ENCODE measurements around the gene LRRC45. TPM values are rescaled to one million over a fixed set of nuclear protein-coding genes. Genes with fewer than 3 reads are reported as not detected.

The LRRC45 gene
- total RNA-seq, 5 donors from 2014 or later (not counting 1 experiment from before 2014, with no cell fraction given): 13.3 to 28.5 (median 22.3) TPM

DNA sequence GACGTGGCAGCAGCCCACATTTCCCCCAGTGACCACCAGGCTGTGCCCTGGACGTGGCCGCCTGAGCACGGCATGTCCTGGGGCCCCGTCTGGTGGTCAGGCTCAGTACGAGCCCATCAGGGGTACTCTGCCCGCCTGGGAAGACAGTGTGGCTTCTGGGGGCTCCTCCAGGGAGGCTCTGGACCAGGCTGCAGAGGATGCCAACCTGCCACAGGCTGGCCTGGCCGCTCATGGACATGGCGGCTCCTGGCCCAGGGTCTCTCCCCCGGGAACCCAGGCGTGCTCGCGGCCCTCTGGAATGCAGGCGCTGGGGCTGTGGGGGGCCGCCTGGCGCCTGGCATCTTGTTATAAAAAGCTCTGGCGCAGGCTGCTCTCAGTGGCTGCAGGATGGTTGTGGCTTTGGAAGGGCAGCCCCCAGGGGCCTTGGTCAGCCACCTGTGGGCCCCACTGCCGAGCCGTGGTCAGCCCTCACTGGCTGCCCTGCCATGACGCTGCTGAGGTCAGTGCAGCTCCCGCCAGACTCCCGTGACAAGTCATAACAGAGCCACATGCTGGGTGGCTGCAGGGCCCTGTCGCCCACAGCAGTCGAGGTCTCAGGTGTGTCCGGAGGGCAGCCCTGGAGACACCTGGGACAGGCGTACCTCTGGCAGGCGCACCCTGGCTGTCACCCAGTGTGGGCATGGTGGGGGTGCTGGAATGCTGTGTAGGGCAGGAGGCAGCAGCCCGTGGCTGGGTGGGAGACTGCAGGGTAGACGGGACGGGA is 15.4 kb upstream of the LRRC45 start:
- Histone ChIP-seq H3K27me3 (replicated peaks in 1 of 2; ENCODE audit: control insufficient read depth in 2 of 2, extremely low read depth in 1 of 2, insufficient read depth in 2 of 2, low read length in 1 of 2) (no peaks in the 10 kb centered on the region), H3K4me3 (ENCODE audit: control insufficient read depth in 1 of 2, extremely low read depth in 1 of 2, low read length in 1 of 2) (no peak overlapping the region), H3K27ac (ENCODE audit: low read length) (no peak overlapping the region), H3K4me1 (ENCODE audit: control insufficient read depth in 1 of 2, extremely low read depth in 1 of 2, insufficient read depth in 2 of 2, low read length in 2 of 2) (no peaks in the 10 kb centered on the region), H3K9me3 (no peaks in the 10 kb centered on the region), H3K36me3 (ENCODE audit: control insufficient read depth in 2 of 2, extremely low read depth in 1 of 2, insufficient read depth in 1 of 2, low read length in 1 of 2) (peaks cover 0 to 4% of the 10 kb centered on the region in 2 donors)
- Mint-ChIP-seq H3K27me3 (no peaks in the 10 kb centered on the region), H3K36me3 (no peaks in the 10 kb centered on the region), H3K9me3 (no peaks in the 10 kb centered on the region), H3K4me1 (no peaks in the 10 kb centered on the region), H3K4me3 (no peak overlapping the region), H3K27ac (no peak overlapping the region)
- no peak for ATAC-seq (replicated peaks in 1 of 4)
- 91% methylated on average over 30 of the region's 30 CpGs for WGBS (ENCODE audit: insufficient coverage)
- DNase-seq: no peak
- CTCF ChIA-PET: interaction anchor here in 1 of 2 donors (0.7 kb wide), 1 partner anchor 196 kb away, joined by 3 read pairs; no protein-coding TSS in a partner anchor
- POLR2A ChIA-PET: no interaction called here

DNA sequence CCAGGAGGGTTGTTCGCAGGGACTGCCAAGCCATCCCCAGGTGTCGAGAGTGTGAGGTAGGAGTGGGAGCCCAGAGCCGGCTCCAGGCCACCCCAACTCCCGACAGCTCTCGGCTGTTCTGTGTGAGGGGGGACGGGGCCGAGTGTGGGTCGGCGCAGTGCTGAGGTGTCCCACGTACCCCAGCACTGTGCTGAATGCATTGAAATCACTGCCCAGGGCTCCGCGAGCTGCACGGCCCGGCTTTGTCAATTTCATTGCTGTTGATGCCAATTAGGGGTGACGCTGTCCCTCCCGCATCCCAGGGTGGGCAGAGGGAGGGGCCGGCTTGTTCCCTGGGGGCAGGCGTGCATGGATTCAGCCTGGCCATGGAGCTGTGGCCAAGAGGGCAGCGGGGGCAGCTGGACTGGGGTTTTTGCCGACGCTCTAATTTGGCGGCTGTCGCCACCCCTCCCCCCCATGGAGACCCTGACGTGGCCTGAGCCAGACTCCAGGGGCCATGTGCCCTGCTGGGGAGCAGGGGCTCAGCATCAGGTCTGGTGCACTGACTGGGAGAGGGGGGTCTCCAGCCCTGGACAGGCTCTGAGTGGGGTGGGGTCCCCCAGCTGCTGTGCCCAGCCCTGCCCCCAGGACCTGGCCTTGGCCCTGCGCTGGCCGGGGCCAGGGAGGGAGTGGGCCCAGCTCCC is 14.7 kb upstream of the LRRC45 start:
- peaks cover 0 to 4% of the 10 kb centered on the region in 2 donors for H3K36me3 ChIP-seq (ENCODE audit: control insufficient read depth in 2 of 2, extremely low read depth in 1 of 2, insufficient read depth in 1 of 2, low read length in 1 of 2)
- H3K9me3 Mint-ChIP-seq: no peaks in the 10 kb centered on the region

DNA sequence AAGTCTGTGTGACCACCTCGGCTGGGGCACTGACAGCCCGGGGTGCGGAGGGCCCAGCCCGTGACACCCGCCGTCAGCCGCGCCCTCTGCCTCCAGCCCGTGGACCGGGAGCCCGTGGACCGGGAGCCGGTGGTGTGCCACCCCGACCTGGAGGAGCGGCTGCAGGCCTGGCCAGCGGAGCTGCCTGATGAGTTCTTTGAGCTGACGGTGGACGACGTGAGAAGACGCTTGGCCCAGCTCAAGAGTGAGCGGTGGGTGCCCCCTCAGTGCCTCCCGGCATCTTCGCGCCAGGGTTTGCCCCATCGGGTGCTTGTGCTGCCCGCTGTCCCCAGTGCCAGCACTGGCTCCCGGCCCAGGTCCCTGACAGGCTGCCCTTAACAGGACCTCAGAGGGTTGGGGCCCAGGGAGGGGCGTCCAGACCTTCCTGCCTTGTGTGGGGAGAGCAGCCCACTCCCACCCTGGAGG is 14.1 kb upstream of the LRRC45 start:
- Mint-ChIP-seq H3K4me1 (no peaks in the 10 kb centered on the region), H3K27me3 (no peaks in the 10 kb centered on the region), H3K4me3 (no peak overlapping the region), H3K36me3 (no peaks in the 10 kb centered on the region), H3K9me3 (no peaks in the 10 kb centered on the region), H3K27ac (no peak overlapping the region)
- peaks cover 0 to 4% of the 10 kb centered on the region in 2 donors for H3K36me3 ChIP-seq (ENCODE audit: control insufficient read depth in 2 of 2, extremely low read depth in 1 of 2, insufficient read depth in 1 of 2, low read length in 1 of 2)
- H3K9me3 ChIP-seq: no peaks in the 10 kb centered on the region
- 93% methylated on average over 27 of the region's 28 CpGs for WGBS (ENCODE audit: insufficient coverage)
- ChIA-PET CTCF (no interaction called here), POLR2A (no interaction called here)
- H3K27ac ChIP-seq (ENCODE audit: low read length): no peak overlapping the region
- no peaks in the 10 kb centered on the region for H3K27me3 ChIP-seq (replicated peaks in 1 of 2; ENCODE audit: control insufficient read depth in 2 of 2, extremely low read depth in 1 of 2, insufficient read depth in 2 of 2, low read length in 1 of 2)
- no peak overlapping the region for H3K4me3 ChIP-seq (ENCODE audit: control insufficient read depth in 1 of 2, extremely low read depth in 1 of 2, low read length in 1 of 2)
- DNase-seq: no peak
- no peak for ATAC-seq (replicated peaks in 1 of 4)
- H3K4me1 ChIP-seq (ENCODE audit: control insufficient read depth in 1 of 2, extremely low read depth in 1 of 2, insufficient read depth in 2 of 2, low read length in 2 of 2): no peaks in the 10 kb centered on the region

More for the DNA sequence above, 14.7 kb upstream of the LRRC45 start:
- DNase-seq (no peak), ATAC-seq (replicated peaks in 1 of 4) (no peak)
- Mint-ChIP-seq H3K4me3 (no peak overlapping the region), H3K27ac (no peak overlapping the region), H3K36me3 (no peaks in the 10 kb centered on the region), H3K4me1 (no peaks in the 10 kb centered on the region), H3K27me3 (no peaks in the 10 kb centered on the region)
- POLR2A ChIA-PET: no interaction called here
- no peak overlapping the region for H3K27ac ChIP-seq (ENCODE audit: low read length)
- 96% methylated on average over 23 of the region's 26 CpGs for WGBS (ENCODE audit: insufficient coverage)
- H3K9me3 ChIP-seq: no peaks in the 10 kb centered on the region
- no peaks in the 10 kb centered on the region for H3K27me3 ChIP-seq (replicated peaks in 1 of 2; ENCODE audit: control insufficient read depth in 2 of 2, extremely low read depth in 1 of 2, insufficient read depth in 2 of 2, low read length in 1 of 2)
- H3K4me3 ChIP-seq (ENCODE audit: control insufficient read depth in 1 of 2, extremely low read depth in 1 of 2, low read length in 1 of 2): no peak overlapping the region
- no peaks in the 10 kb centered on the region for H3K4me1 ChIP-seq (ENCODE audit: control insufficient read depth in 1 of 2, extremely low read depth in 1 of 2, insufficient read depth in 2 of 2, low read length in 2 of 2)
- CTCF ChIA-PET: interaction anchor here in 1 of 2 donors (0.7 kb wide), 1 partner anchor 195 kb away, joined by 3 read pairs; no protein-coding TSS in a partner anchor

DNA sequence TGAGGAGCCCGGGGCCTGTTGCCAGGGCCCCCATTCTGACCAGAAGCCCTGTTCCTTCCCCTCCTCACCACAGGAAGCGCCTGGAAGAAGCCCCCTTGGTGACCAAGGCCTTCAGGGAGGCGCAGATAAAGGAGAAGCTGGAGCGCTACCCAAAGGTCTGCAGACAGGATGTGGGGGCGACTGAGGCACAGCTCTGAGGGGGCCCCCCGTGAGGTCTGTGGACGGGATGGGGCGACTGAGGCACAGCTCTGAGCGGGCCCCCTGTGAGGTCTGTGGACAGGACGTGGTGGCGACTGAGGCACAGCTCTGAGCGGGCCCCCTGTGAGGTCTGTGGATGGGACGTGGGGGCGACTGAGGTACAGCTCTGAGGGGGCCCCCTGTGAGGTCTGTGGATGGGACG is 13.7 kb upstream of the LRRC45 start:
- Mint-ChIP-seq H3K4me1 (no peaks in the 10 kb centered on the region), H3K9me3 (no peaks in the 10 kb centered on the region), H3K27me3 (no peaks in the 10 kb centered on the region), H3K27ac (no peak overlapping the region), H3K36me3 (no peaks in the 10 kb centered on the region), H3K4me3 (no peak overlapping the region)
- 66% methylated on average over 12 of the region's 15 CpGs for WGBS (ENCODE audit: insufficient coverage)
- H3K27me3 ChIP-seq (replicated peaks in 1 of 2; ENCODE audit: control insufficient read depth in 2 of 2, extremely low read depth in 1 of 2, insufficient read depth in 2 of 2, low read length in 1 of 2): no peaks in the 10 kb centered on the region
- no peak for DNase-seq
- no peak overlapping the region for H3K27ac ChIP-seq (ENCODE audit: low read length)
- no peaks in the 10 kb centered on the region for H3K9me3 ChIP-seq
- ChIA-PET POLR2A (no interaction called here), CTCF (interaction anchor here in 1 of 2 donors (0.7 kb wide), 1 partner anchor 11 kb away, joined by 5 read pairs; no protein-coding TSS in a partner anchor)
- ATAC-seq (replicated peaks in 1 of 4): no peak
- H3K4me3 ChIP-seq (ENCODE audit: control insufficient read depth in 1 of 2, extremely low read depth in 1 of 2, low read length in 1 of 2): no peak overlapping the region
- H3K36me3 ChIP-seq (ENCODE audit: control insufficient read depth in 2 of 2, extremely low read depth in 1 of 2, insufficient read depth in 1 of 2, low read length in 1 of 2): peaks cover 0 to 4% of the 10 kb centered on the region in 2 donors
- no peaks in the 10 kb centered on the region for H3K4me1 ChIP-seq (ENCODE audit: control insufficient read depth in 1 of 2, extremely low read depth in 1 of 2, insufficient read depth in 2 of 2, low read length in 2 of 2)

DNA sequence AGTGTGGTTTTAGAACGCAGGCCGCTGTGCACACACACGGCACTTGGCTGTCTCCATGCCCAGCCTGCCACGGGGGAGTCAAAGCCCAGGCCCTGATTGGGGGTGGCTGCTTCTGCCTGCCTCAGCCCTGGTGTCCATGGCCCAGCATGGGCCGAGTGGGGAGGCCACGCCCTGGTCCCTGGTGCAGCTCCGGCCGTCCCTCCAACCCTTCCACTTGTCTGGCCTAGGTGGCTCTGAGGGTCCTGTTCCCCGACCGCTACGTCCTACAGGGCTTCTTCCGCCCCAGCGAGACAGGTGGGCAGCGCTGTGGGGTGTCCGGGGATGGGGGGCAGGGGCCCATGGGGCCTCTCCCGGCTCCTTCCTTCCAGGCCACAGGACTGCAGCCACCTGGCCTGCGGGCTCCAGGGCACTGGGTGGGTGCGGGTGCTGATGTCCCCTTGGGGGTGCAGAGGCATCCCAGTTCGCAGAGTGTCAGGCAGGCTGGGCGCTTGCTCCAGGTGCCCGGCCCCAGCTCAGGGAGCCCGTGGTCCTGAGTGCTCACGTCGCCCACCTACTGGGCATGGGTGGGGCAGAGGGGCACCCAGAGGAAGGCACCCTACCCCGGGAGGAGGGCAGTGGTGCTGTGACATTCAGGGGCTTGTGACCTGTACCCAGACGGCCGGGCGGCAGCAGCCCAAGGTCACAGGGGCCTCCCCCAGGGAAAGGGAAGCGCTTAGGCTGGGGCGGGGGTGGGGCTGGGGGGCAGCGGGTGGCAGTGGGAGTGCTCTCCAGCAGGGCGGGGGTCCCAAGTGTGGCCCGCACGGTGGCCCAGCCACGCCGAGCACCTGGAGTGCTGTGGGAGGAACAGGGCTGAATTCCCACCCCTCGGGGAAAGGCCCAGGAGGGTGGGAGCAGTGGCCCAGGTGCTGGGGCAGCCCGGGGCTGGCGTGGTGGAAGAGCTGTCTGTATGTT is 12.3 kb upstream of the LRRC45 start:
- DNase-seq: no peak
- ATAC-seq (replicated peaks in 1 of 4): no peak
- peaks cover 0 to 4% of the 10 kb centered on the region in 2 donors for H3K36me3 ChIP-seq (ENCODE audit: control insufficient read depth in 2 of 2, extremely low read depth in 1 of 2, insufficient read depth in 1 of 2, low read length in 1 of 2)
- ChIA-PET CTCF (interaction anchor here in 1 of 2 donors (0.7 kb wide), 1 partner anchor 539 kb away, joined by 7 read pairs; no protein-coding TSS in a partner anchor), POLR2A (no interaction called here)
- no peaks in the 10 kb centered on the region for H3K27me3 Mint-ChIP-seq
- H3K4me3 Mint-ChIP-seq: no peak overlapping the region
- H3K36me3 Mint-ChIP-seq: no peaks in the 10 kb centered on the region
- WGBS (ENCODE audit: insufficient coverage): 88% methylated on average over 17 of the region's 39 CpGs
- no peaks in the 10 kb centered on the region for H3K4me1 ChIP-seq (ENCODE audit: control insufficient read depth in 1 of 2, extremely low read depth in 1 of 2, insufficient read depth in 2 of 2, low read length in 2 of 2)
- H3K27me3 ChIP-seq (replicated peaks in 1 of 2; ENCODE audit: control insufficient read depth in 2 of 2, extremely low read depth in 1 of 2, insufficient read depth in 2 of 2, low read length in 1 of 2): no peaks in the 10 kb centered on the region
- H3K4me1 Mint-ChIP-seq: no peaks in the 10 kb centered on the region
- H3K4me3 ChIP-seq (ENCODE audit: control insufficient read depth in 1 of 2, extremely low read depth in 1 of 2, low read length in 1 of 2): no peak overlapping the region
- H3K27ac Mint-ChIP-seq: no peak overlapping the region
- H3K9me3 Mint-ChIP-seq: no peaks in the 10 kb centered on the region
- H3K9me3 ChIP-seq: no peaks in the 10 kb centered on the region
- H3K27ac ChIP-seq (ENCODE audit: low read length): no peak overlapping the region

DNA sequence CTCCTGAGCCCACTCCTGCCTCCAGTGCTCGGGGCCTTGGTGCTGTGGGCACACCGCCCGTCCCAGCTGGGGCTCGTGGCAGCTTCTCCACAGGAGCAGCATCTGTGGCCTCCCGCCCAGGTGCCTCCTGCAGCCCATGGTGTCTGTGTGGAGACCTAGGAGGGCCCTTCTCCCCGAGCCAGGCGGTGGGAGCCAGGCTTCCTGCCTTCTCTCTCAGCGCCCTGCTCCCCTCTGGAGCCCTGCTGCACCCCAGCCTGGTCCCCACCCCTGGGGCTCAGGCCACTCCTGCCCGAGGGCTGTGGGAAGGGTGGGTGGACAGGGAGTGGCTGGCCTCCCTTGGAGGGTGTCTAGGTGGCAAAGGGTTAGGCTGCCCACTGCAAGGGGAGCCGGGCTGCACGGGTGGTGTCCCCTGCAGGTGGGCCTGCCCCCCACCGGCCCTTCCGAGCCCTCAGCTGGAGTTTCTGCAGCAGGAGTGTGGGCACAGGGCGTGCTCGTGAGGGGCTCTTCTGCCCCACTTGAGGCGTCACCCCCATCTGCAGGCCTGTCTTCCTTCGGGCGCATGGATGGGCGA is 11.4 kb upstream of the LRRC45 start:
- Mint-ChIP-seq H3K4me3 (no peak overlapping the region), H3K27ac (no peak overlapping the region), H3K9me3 (no peaks in the 10 kb centered on the region), H3K36me3 (no peaks in the 10 kb centered on the region), H3K27me3 (no peaks in the 10 kb centered on the region), H3K4me1 (no peaks in the 10 kb centered on the region)
- H3K4me1 ChIP-seq (ENCODE audit: control insufficient read depth in 1 of 2, extremely low read depth in 1 of 2, insufficient read depth in 2 of 2, low read length in 2 of 2): no peaks in the 10 kb centered on the region
- ChIA-PET CTCF (no interaction called here), POLR2A (no interaction called here)
- DNase-seq (no peak), ATAC-seq (replicated peaks in 1 of 4) (no peak)
- H3K27me3 ChIP-seq (replicated peaks in 1 of 2; ENCODE audit: control insufficient read depth in 2 of 2, extremely low read depth in 1 of 2, insufficient read depth in 2 of 2, low read length in 1 of 2): no peaks in the 10 kb centered on the region
- 91% methylated on average over 14 of the region's 19 CpGs for WGBS (ENCODE audit: insufficient coverage)
- H3K27ac ChIP-seq (ENCODE audit: low read length): no peak overlapping the region
- H3K36me3 ChIP-seq (ENCODE audit: control insufficient read depth in 2 of 2, extremely low read depth in 1 of 2, insufficient read depth in 1 of 2, low read length in 1 of 2): peaks cover 0 to 4% of the 10 kb centered on the region in 2 donors
- no peaks in the 10 kb centered on the region for H3K9me3 ChIP-seq
- H3K4me3 ChIP-seq (ENCODE audit: control insufficient read depth in 1 of 2, extremely low read depth in 1 of 2, low read length in 1 of 2): no peak overlapping the region
